GM12878 (cell line): ENCODE results near the gene UACA. TPM values are rescaled to one million over a fixed set of nuclear protein-coding genes. Genes with fewer than 3 reads are reported as not detected.

ENCODE experiments used
- EP300 ChIP-seq, 2 experiments: fragments of 150-350 bp in 1 of 2; IDR thresholded peaks; 2 replicates each; pipeline ENCODE4 v1.6.1; 2011 to 2012; ENCODE audit warnings: low read depth in 2 of 2, low read length in 2 of 2, borderline replicate concordance in 1 of 2, improper control_type of control experiment in 1 of 2, inconsistent platforms in 1 of 2; ENCODE audit not compliant: control insufficient read depth in 1 of 2
- TBL1XR1 ChIP-seq: IDR thresholded peaks from 2 replicates; pipeline ENCODE4 v1.6.1; 2012; ENCODE audit warnings: low read depth, low read length, improper control_type of control experiment
- YY1 ChIP-seq: IDR thresholded peaks from 2 replicates; pipeline ENCODE4 v1.6.1; 2011; ENCODE audit warnings: low read depth, mild to moderate bottlenecking, low read length
- polyA plus RNA-seq, 11 experiments: library from polyadenylated mRNA; depleted of rRNA in 4 of 11; unstranded in 6 of 11; stranded (reverse) in 5 of 11; fragments of >200 nt; fragmentation: Nextera tagmentation in 4 of 11; fragmentation: Illumina TruSeq in 1 of 11; extraction: Ambion mirVana in 4 of 11; extraction: Trizol in 1 of 11; gene quantifications; 1 replicate in 1 of 11; 2 replicates in 10 of 11; pipeline versions ENCODE4 v1.2.1 to v1.2.3, GENCODE V29; 2011 to 2016; ENCODE audit warnings: inconsistent platforms in 2 of 11, missing spikeins in 2 of 11, low read depth in 1 of 11
- total RNA-seq, 4 experiments: library from RNA; depleted of rRNA in 3 of 4; stranded (reverse); fragments of >200 nt in 3 of 4; fragmentation: Illumina TruSeq in 1 of 4; extraction: Trizol in 1 of 4; gene quantifications; 2 replicates each; pipeline versions ENCODE4 v1.2.1 to v1.2.3, GENCODE V29; 2013 to 2021
- TF ChIP-seq, protein P1 (sequence below): fragments of 450-650 bp; IDR thresholded peaks from 2 replicates; pipeline ENCODE4 v1.6.1; 2016; ENCODE audit warnings: mild to moderate bottlenecking, moderate library complexity, borderline replicate concordance
- TF ChIP-seq, protein P2 (sequence below): fragments of 450-650 bp; IDR thresholded peaks from 2 replicates; pipeline ENCODE4 v1.6.1; 2016; ENCODE audit warnings: mild to moderate bottlenecking
- TF ChIP-seq, protein P3 (sequence below): fragments of 450-650 bp; IDR thresholded peaks from 2 replicates; pipeline ENCODE4 v1.6.1; 2017; ENCODE audit warnings: low read depth, mild to moderate bottlenecking, moderate library complexity

UACA gene
- total and polyA plus RNA-seq, 10 of the 15 experiments (the other 5 are each of a cell fraction or from before 2014, with no cell fraction given): 0.30 to 4.0 (median 2.0) TPM

DNA sequence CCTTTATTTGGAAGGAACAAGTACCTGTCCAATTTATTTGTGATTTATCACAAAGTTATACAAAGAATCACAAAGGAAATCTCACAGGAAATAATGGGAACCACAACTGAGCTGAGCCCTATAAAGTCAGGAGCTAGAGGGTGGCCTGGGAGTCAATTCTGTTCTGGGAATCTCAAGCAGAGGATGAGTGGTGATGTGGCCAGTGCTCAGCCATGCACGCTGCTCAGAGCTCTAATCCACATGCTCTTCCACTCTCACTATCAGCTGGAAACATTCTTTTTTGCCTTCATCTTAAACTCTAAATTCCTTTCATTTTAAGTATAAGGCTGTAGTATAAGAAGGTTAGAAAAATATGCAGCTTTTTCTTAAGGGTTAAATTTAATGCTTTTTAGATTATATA, 36.6 kb downstream of the UACA start (continued):
- TF ChIP-seq, protein P1, sequence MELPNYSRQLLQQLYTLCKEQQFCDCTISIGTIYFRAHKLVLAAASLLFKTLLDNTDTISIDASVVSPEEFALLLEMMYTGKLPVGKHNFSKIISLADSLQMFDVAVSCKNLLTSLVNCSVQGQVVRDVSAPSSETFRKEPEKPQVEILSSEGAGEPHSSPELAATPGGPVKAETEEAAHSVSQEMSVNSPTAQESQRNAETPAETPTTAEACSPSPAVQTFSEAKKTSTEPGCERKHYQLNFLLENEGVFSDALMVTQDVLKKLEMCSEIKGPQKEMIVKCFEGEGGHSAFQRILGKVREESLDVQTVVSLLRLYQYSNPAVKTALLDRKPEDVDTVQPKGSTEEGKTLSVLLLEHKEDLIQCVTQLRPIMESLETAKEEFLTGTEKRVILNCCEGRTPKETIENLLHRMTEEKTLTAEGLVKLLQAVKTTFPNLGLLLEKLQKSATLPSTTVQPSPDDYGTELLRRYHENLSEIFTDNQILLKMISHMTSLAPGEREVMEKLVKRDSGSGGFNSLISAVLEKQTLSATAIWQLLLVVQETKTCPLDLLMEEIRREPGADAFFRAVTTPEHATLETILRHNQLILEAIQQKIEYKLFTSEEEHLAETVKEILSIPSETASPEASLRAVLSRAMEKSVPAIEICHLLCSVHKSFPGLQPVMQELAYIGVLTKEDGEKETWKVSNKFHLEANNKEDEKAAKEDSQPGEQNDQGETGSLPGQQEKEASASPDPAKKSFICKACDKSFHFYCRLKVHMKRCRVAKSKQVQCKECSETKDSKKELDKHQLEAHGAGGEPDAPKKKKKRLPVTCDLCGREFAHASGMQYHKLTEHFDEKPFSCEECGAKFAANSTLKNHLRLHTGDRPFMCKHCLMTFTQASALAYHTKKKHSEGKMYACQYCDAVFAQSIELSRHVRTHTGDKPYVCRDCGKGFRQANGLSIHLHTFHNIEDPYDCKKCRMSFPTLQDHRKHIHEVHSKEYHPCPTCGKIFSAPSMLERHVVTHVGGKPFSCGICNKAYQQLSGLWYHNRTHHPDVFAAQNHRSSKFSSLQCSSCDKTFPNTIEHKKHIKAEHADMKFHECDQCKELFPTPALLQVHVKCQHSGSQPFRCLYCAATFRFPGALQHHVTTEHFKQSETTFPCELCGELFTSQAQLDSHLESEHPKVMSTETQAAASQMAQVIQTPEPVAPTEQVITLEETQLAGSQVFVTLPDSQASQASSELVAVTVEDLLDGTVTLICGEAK: no peak
- TF ChIP-seq EP300 (IDR thresholded peaks at IDR 0.05; ENCODE audit: borderline replicate concordance in 1 of 2, control insufficient read depth in 1 of 2, low read depth in 2 of 2, low read length in 2 of 2) (no peak), YY1 (no peak), TBL1XR1 (no peak)
- TF ChIP-seq, protein P2, sequence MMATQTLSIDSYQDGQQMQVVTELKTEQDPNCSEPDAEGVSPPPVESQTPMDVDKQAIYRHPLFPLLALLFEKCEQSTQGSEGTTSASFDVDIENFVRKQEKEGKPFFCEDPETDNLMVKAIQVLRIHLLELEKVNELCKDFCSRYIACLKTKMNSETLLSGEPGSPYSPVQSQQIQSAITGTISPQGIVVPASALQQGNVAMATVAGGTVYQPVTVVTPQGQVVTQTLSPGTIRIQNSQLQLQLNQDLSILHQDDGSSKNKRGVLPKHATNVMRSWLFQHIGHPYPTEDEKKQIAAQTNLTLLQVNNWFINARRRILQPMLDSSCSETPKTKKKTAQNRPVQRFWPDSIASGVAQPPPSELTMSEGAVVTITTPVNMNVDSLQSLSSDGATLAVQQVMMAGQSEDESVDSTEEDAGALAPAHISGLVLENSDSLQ: no peak
- TF ChIP-seq, protein P3, sequence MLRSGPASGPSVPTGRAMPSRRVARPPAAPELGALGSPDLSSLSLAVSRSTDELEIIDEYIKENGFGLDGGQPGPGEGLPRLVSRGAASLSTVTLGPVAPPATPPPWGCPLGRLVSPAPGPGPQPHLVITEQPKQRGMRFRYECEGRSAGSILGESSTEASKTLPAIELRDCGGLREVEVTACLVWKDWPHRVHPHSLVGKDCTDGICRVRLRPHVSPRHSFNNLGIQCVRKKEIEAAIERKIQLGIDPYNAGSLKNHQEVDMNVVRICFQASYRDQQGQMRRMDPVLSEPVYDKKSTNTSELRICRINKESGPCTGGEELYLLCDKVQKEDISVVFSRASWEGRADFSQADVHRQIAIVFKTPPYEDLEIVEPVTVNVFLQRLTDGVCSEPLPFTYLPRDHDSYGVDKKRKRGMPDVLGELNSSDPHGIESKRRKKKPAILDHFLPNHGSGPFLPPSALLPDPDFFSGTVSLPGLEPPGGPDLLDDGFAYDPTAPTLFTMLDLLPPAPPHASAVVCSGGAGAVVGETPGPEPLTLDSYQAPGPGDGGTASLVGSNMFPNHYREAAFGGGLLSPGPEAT: no peak
